SU-DHL-6 (cell line): ENCODE measurements around the gene TGFA.

Experiments
- CTCF ChIP-seq: fragments of 200-600 bp; sonication (generic); IDR thresholded peaks from one replicate; pipeline ENCODE4 v1.5.1; 2017; ENCODE audit warnings: antibody characterized with exemption, mild to moderate bottlenecking, low read length, moderate library complexity; ENCODE audit not compliant: insufficient read depth, poor library complexity, severe bottlenecking
- EZH2phosphoT487 ChIP-seq: fragments of 200-600 bp; sonication (generic), shearing (Covaris generic); conservative IDR thresholded peaks from 2 replicates; pipeline ENCODE4 v1.6.1; 2018; ENCODE audit warnings: mild to moderate bottlenecking, antibody characterized with exemption, low read length, moderate library complexity, mixed read lengths

GRCh38 chr2:70467237-70467636 is 86.4 kb downstream of the TGFA start:
- no peak for TF ChIP-seq CTCF
- no peak for TF ChIP-seq EZH2phosphoT487
